ENCODE data around the gene TRIO.

The TRIO gene

GRCh38 chr5:14510880-14511279 lies 367.7 kb downstream of the TRIO start:
- Histone ChIP-seq H3K79me2 (ENCODE audit: control insufficient read depth, low read length) (no peaks in the 10 kb centered on the region), H3K4me1 (ENCODE audit: control insufficient read depth, low read length) (no peaks in the 10 kb centered on the region)
- TF ChIP-seq CTCF (IDR thresholded peaks at IDR 0.05; ENCODE audit: low read depth, low read length, poor library complexity, severe bottlenecking) = no peak
- no peak for TF ChIP-seq EZH2phosphoT487 (IDR thresholded peaks at IDR 0.05; ENCODE audit: borderline replicate concordance, low read length)

GRCh38 chr5:14512574-14512973 lies 369.4 kb downstream of the TRIO start:
- Histone ChIP-seq H3K27me3 (ENCODE audit: control insufficient read depth, low read length) (no peaks in the 10 kb centered on the region), H3K9me3 (ENCODE audit: control insufficient read depth, insufficient read depth, low read length) (no peaks in the 10 kb centered on the region), H3K4me1 (ENCODE audit: control insufficient read depth, low read length) (no peaks in the 10 kb centered on the region), H3K27ac (ENCODE audit: low read depth, low read length) (no peak overlapping the region), H3K4me3 (ENCODE audit: low read length) (no peak overlapping the region), H3K79me2 (ENCODE audit: control insufficient read depth, low read length) (no peaks in the 10 kb centered on the region), H3K36me3 (ENCODE audit: control insufficient read depth, low read length) (no peaks in the 10 kb centered on the region), H3K4me2 (ENCODE audit: low read length) (no peak overlapping the region), H3F3A (ENCODE audit: control insufficient read depth, insufficient read depth) (no peaks in the 10 kb centered on the region), H3K9me2 (replicated peaks; ENCODE audit: control insufficient read depth, low read length) (no peaks in the 10 kb centered on the region), H4K20me1 (ENCODE audit: control insufficient read depth, insufficient read depth, low read depth, low read length) (no peaks in the 10 kb centered on the region)
- TF ChIP-seq EZH2phosphoT487 (IDR thresholded peaks at IDR 0.05; ENCODE audit: borderline replicate concordance, low read length) = no peak
- TF ChIP-seq CTCF (IDR thresholded peaks at IDR 0.05; ENCODE audit: low read depth, low read length, poor library complexity, severe bottlenecking) = no peak

More at GRCh38 chr5:14510880-14511279, 367.7 kb downstream of the TRIO start:
- Histone ChIP-seq H3K4me2 (ENCODE audit: low read length) (no peak overlapping the region), H3K27ac (ENCODE audit: low read depth, low read length) (no peak overlapping the region), H3K9me3 (ENCODE audit: control insufficient read depth, insufficient read depth, low read length) (no peaks in the 10 kb centered on the region), H3K4me3 (ENCODE audit: low read length) (no peak overlapping the region), H3F3A (ENCODE audit: control insufficient read depth, insufficient read depth) (no peaks in the 10 kb centered on the region), H3K27me3 (ENCODE audit: control insufficient read depth, low read length) (no peaks in the 10 kb centered on the region), H3K9me2 (replicated peaks; ENCODE audit: control insufficient read depth, low read length) (no peaks in the 10 kb centered on the region), H4K20me1 (ENCODE audit: control insufficient read depth, insufficient read depth, low read depth, low read length) (no peaks in the 10 kb centered on the region), H3K36me3 (ENCODE audit: control insufficient read depth, low read length) (no peaks in the 10 kb centered on the region)

- no peaks in the 10 kb centered on the region for H3K9me3 ChIP-seq (ENCODE audit: control insufficient read depth, insufficient read depth, low read length)
- H3K27ac ChIP-seq (ENCODE audit: low read depth, low read length) = no peak overlapping the region
- no peaks in the 10 kb centered on the region for H4K20me1 ChIP-seq (ENCODE audit: control insufficient read depth, insufficient read depth, low read depth, low read length)
- H3K4me3 ChIP-seq (ENCODE audit: low read length) = no peak overlapping the region
- H3K4me2 ChIP-seq (ENCODE audit: low read length) = no peak overlapping the region
- H3F3A ChIP-seq (ENCODE audit: control insufficient read depth, insufficient read depth) = no peaks in the 10 kb centered on the region
- H3K27me3 ChIP-seq (ENCODE audit: control insufficient read depth, low read length) = no peaks in the 10 kb centered on the region
- no peaks in the 10 kb centered on the region for H3K36me3 ChIP-seq (ENCODE audit: control insufficient read depth, low read length)
- H3K4me1 ChIP-seq (ENCODE audit: control insufficient read depth, low read length) = no peaks in the 10 kb centered on the region
- H3K9me2 ChIP-seq (replicated peaks; ENCODE audit: control insufficient read depth, low read length) = no peaks in the 10 kb centered on the region
- TF ChIP-seq EZH2phosphoT487 (IDR thresholded peaks at IDR 0.05; ENCODE audit: borderline replicate concordance, low read length) (no peak), CTCF (IDR thresholded peaks at IDR 0.05; ENCODE audit: low read depth, low read length, poor library complexity, severe bottlenecking) (no peak)
- no peaks in the 10 kb centered on the region for H3K79me2 ChIP-seq (ENCODE audit: control insufficient read depth, low read length)
Observed at GRCh38 chr5:14513266-14513665, 370.1 kb downstream of the TRIO start.

- H3K79me2 ChIP-seq (ENCODE audit: control insufficient read depth, low read length) = no peaks in the 10 kb centered on the region
- TF ChIP-seq CTCF (IDR thresholded peaks at IDR 0.05; ENCODE audit: low read depth, low read length, poor library complexity, severe bottlenecking) (no peak), EZH2phosphoT487 (IDR thresholded peaks at IDR 0.05; ENCODE audit: borderline replicate concordance, low read length) (no peak)
Observed at GRCh38 chr5:14516901-14517300, 373.8 kb downstream of the TRIO start.

More at GRCh38 chr5:14516901-14517300, 373.8 kb downstream of the TRIO start:
- H3K27ac ChIP-seq (ENCODE audit: low read depth, low read length) = no peak overlapping the region
- H3F3A ChIP-seq (ENCODE audit: control insufficient read depth, insufficient read depth) = no peaks in the 10 kb centered on the region
- H3K27me3 ChIP-seq (ENCODE audit: control insufficient read depth, low read length) = no peaks in the 10 kb centered on the region
- H3K9me3 ChIP-seq (ENCODE audit: control insufficient read depth, insufficient read depth, low read length) = no peaks in the 10 kb centered on the region
- no peaks in the 10 kb centered on the region for H3K9me2 ChIP-seq (replicated peaks; ENCODE audit: control insufficient read depth, low read length)
- H3K36me3 ChIP-seq (ENCODE audit: control insufficient read depth, low read length) = no peaks in the 10 kb centered on the region
- no peak overlapping the region for H3K4me2 ChIP-seq (ENCODE audit: low read length)
- H4K20me1 ChIP-seq (ENCODE audit: control insufficient read depth, insufficient read depth, low read depth, low read length) = no peaks in the 10 kb centered on the region
- H3K4me1 ChIP-seq (ENCODE audit: control insufficient read depth, low read length) = peaks cover 19% of the 10 kb centered on the region
- H3K4me3 ChIP-seq (ENCODE audit: low read length) = no peak overlapping the region
